Type B pancreatic cell (in vitro differentiated cells): ENCODE results near the gene MFSD2B. TPM values are rescaled to one million over a fixed set of nuclear protein-coding genes. Genes with fewer than 3 reads are reported as not detected.

ENCODE experiments used
- DNase-seq: peaks from one replicate; pipeline ENCODE4 v3.0.0; 2021; ENCODE audit warnings: mixed read lengths; ENCODE audit not compliant: unreplicated experiment; ENCODE audit errors: extremely low spot score
- H3K27ac Mint-ChIP-seq: 2 replicates; pipeline ENCODE4 v1.8.0; 2021; ENCODE audit warnings: mild to moderate bottlenecking, mixed read lengths
- H3K27me3 Mint-ChIP-seq: 2 replicates; pipeline ENCODE4 v1.8.0; 2021; ENCODE audit warnings: mixed read lengths
- H3K36me3 Mint-ChIP-seq: 2 replicates; pipeline ENCODE4 v1.8.0; 2021; ENCODE audit warnings: mixed read lengths
- H3K4me1 Mint-ChIP-seq: one replicate; pipeline ENCODE4 v1.8.0; 2021; ENCODE audit warnings: mixed read lengths; ENCODE audit not compliant: unreplicated experiment
- H3K4me3 Mint-ChIP-seq: 2 replicates; pipeline ENCODE4 v1.8.0; 2021; ENCODE audit warnings: mild to moderate bottlenecking, mixed read lengths
- H3K9me3 Mint-ChIP-seq: 2 replicates; pipeline ENCODE4 v1.8.0; 2021; ENCODE audit warnings: mixed read lengths
- CTCF ChIP-seq: fragments of 200-600 bp; sonication (generic); conservative IDR thresholded peaks from 2 replicates; pipeline ENCODE4 v1.5.0; 2021; ENCODE audit warnings: antibody characterized with exemption, mild to moderate bottlenecking
- total RNA-seq: library from RNA; stranded (reverse); gene quantifications from 2 replicates; pipeline ENCODE4 v1.2.1, GENCODE V29; 2021; ENCODE audit warnings: low replicate concordance

Gene MFSD2B
- total RNA-seq, 1 donor from 2014 or later = not detected

GRCh38 chr2:23993736-23994269 lies 16.1 kb upstream of the MFSD2B start:
- peaks cover 18% of the 10 kb centered on the region for H3K36me3 Mint-ChIP-seq
- TF ChIP-seq CTCF = no peak
- DNase-seq = no peak
- no peaks in the 10 kb centered on the region for H3K4me1 Mint-ChIP-seq
- no peak overlapping the region for H3K4me3 Mint-ChIP-seq
- H3K9me3 Mint-ChIP-seq = no peaks in the 10 kb centered on the region
- H3K27ac Mint-ChIP-seq = no peak overlapping the region
- H3K27me3 Mint-ChIP-seq = no peaks in the 10 kb centered on the region

- H3K4me3 Mint-ChIP-seq = no peak overlapping the region
- H3K9me3 Mint-ChIP-seq = no peaks in the 10 kb centered on the region
- no peak for TF ChIP-seq CTCF
- peaks cover 21% of the 10 kb centered on the region for H3K36me3 Mint-ChIP-seq
- H3K27me3 Mint-ChIP-seq = no peaks in the 10 kb centered on the region
- no peaks in the 10 kb centered on the region for H3K4me1 Mint-ChIP-seq
- no peak overlapping the region for H3K27ac Mint-ChIP-seq
- no peak for DNase-seq
Observed at GRCh38 chr2:23994567-23994966, 15.3 kb upstream of the MFSD2B start.

- no peaks in the 10 kb centered on the region for H3K4me1 Mint-ChIP-seq
- TF ChIP-seq CTCF = no peak
- no peaks in the 10 kb centered on the region for H3K36me3 Mint-ChIP-seq
- peaks cover 36% of the 10 kb centered on the region for H3K27me3 Mint-ChIP-seq
- H3K4me3 Mint-ChIP-seq = no peak overlapping the region
- no peak for DNase-seq
- no peaks in the 10 kb centered on the region for H3K9me3 Mint-ChIP-seq
- no peak overlapping the region for H3K27ac Mint-ChIP-seq
Observed at GRCh38 chr2:24007693-24008092, 2.2 kb upstream of the MFSD2B start.

GRCh38 chr2:24008672-24009366 lies 1.1 kb upstream of the MFSD2B start:
- H3K9me3 Mint-ChIP-seq = no peaks in the 10 kb centered on the region
- DNase-seq = no peak
- no peak overlapping the region for H3K27ac Mint-ChIP-seq
- peaks cover 40% of the 10 kb centered on the region for H3K27me3 Mint-ChIP-seq
- H3K4me3 Mint-ChIP-seq = peak overlapping the region; percentile 65
- no peaks in the 10 kb centered on the region for H3K4me1 Mint-ChIP-seq
- TF ChIP-seq CTCF = no peak
- no peaks in the 10 kb centered on the region for H3K36me3 Mint-ChIP-seq

- Mint-ChIP-seq H3K4me3 (peak overlapping the region; percentile 65), H3K9me3 (no peaks in the 10 kb centered on the region), H3K4me1 (no peaks in the 10 kb centered on the region), H3K27ac (no peak overlapping the region), H3K36me3 (no peaks in the 10 kb centered on the region), H3K27me3 (peaks cover 40% of the 10 kb centered on the region)
- no peak for DNase-seq
- no peak for TF ChIP-seq CTCF
Observed at GRCh38 chr2:24009367-24009679, 562 bp upstream of the MFSD2B start.
